ENCODE measurements around the gene ZBED4.

Gene ZBED4

GRCh38 chr22:49929211-49929979 lies 75.8 kb downstream of the ZBED4 start:
- CTCF ChIA-PET: interaction anchor here (0.6 to 5.3 kb wide), 19 partner anchors 8 to 279 kb away, joined by 3 to 165 read pairs (median 7); partner anchors contain the start of gene IL17REL
- no peak overlapping the region for H3K4me3 ChIP-seq (ENCODE audit: low read depth, low read length)
- POLR2A ChIA-PET: no interaction called here
- DNase-seq (ENCODE audit: low read depth, low spot score): no peak
- peak; percentile 56 for TF ChIP-seq CTCF (IDR thresholded peaks at IDR 0.05; ENCODE audit: insufficient read depth, low read length, missing control alignments)

GRCh38 chr22:49929994-49930575 lies 76.4 kb downstream of the ZBED4 start:
- H3K4me3 ChIP-seq (ENCODE audit: low read depth, low read length): no peak overlapping the region
- ChIA-PET POLR2A (no interaction called here), CTCF (interaction anchor here (0.6 to 5.3 kb wide), 22 partner anchors 9 to 278 kb away, joined by 3 to 165 read pairs (median 6); partner anchors contain the start of gene IL17REL)
- no peak for DNase-seq (ENCODE audit: low read depth, low spot score)
- TF ChIP-seq CTCF (IDR thresholded peaks at IDR 0.05; ENCODE audit: insufficient read depth, low read length, missing control alignments): no peak

- ChIA-PET CTCF (interaction anchor here (0.7 to 5.3 kb wide), 26 partner anchors 9 to 301 kb away, joined by 3 to 165 read pairs (median 4); partner anchors contain the start of gene IL17REL), POLR2A (no interaction called here)
- no peak for DNase-seq (ENCODE audit: low read depth, low spot score)
- peak; percentile 64 for TF ChIP-seq CTCF (IDR thresholded peaks at IDR 0.05; ENCODE audit: insufficient read depth, low read length, missing control alignments)
- no peak overlapping the region for H3K4me3 ChIP-seq (ENCODE audit: low read depth, low read length)
Observed at GRCh38 chr22:49930596-49931412, 77.2 kb downstream of the ZBED4 start.

GRCh38 chr22:49933236-49934159 lies 79.9 kb downstream of the ZBED4 start:
- CTCF ChIA-PET: interaction anchor here (0.7 to 5.3 kb wide), 7 partner anchors 37 to 166 kb away, joined by 3 to 165 read pairs (median 4); partner anchors contain the start of gene IL17REL

More at GRCh38 chr22:49933236-49934159, 79.9 kb downstream of the ZBED4 start:
- no peak for TF ChIP-seq CTCF (IDR thresholded peaks at IDR 0.05; ENCODE audit: insufficient read depth, low read length, missing control alignments)
- H3K4me3 ChIP-seq (ENCODE audit: low read depth, low read length): no peak overlapping the region
- DNase-seq (ENCODE audit: low read depth, low spot score): no peak
- POLR2A ChIA-PET: no interaction called here
